Epithelial cell of esophagus (primary cell): ENCODE data around the gene VTI1A.

Experiments
- DNase-seq: peaks from one replicate; pipeline ENCODE4 v3.0.0; 2010; ENCODE audit warnings: low read depth
- H3K4me3 ChIP-seq: 2 replicates; pipeline ENCODE4 v1.5.1; 2011; ENCODE audit warnings: mild to moderate bottlenecking, low read length, control low read depth
- TF ChIP-seq, protein P1 (sequence below): IDR thresholded peaks from 2 replicates; pipeline ENCODE4 v1.5.1; 2011; ENCODE audit warnings: low read depth, mild to moderate bottlenecking, low read length, control low read depth, inconsistent platforms; ENCODE audit not compliant: insufficient read depth; ENCODE audit errors: missing control alignments

VTI1A gene

DNA sequence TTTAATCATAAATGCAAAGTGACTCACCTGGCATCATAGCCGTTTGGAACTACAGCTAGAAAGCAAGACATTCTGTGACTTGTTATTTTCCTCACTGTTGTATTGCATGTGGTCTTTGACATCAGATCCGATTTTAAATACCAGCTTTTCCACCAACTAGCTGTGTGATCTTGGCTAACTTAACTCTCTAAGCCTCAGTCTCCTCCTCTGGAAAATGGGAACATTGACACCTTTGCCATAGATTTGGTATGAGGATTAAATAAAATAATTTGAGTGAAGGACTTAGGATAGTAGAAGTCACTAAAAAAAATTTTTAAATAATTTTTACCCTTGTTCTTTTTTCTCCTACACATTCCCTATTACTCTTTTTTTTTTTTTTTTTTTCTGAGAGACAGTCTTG is 348.1 kb downstream of the VTI1A start:
- TF ChIP-seq, protein P1, sequence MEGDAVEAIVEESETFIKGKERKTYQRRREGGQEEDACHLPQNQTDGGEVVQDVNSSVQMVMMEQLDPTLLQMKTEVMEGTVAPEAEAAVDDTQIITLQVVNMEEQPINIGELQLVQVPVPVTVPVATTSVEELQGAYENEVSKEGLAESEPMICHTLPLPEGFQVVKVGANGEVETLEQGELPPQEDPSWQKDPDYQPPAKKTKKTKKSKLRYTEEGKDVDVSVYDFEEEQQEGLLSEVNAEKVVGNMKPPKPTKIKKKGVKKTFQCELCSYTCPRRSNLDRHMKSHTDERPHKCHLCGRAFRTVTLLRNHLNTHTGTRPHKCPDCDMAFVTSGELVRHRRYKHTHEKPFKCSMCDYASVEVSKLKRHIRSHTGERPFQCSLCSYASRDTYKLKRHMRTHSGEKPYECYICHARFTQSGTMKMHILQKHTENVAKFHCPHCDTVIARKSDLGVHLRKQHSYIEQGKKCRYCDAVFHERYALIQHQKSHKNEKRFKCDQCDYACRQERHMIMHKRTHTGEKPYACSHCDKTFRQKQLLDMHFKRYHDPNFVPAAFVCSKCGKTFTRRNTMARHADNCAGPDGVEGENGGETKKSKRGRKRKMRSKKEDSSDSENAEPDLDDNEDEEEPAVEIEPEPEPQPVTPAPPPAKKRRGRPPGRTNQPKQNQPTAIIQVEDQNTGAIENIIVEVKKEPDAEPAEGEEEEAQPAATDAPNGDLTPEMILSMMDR, result no peak
- no peak overlapping the region for H3K4me3 ChIP-seq
- no peak for DNase-seq

DNA sequence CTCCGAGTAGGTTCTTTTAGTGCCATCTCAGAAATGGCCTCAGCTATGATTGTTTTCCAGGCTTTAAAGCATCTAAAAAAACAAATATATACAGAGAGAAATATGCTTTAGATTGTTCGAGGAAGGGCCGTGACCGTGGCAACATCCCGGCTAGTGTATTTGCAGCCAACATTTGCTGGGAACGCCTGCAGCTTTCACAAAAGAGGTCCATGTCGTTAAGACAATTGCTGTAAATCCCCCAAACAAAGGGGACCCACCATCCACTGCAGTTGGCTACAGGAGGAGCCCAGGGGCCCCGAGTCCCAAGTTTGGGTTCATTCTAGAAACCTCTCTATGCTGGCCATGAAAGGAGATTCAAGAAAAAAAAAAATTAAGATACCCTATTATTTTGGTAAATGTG is 350.2 kb downstream of the VTI1A start:
- DNase-seq, result no peak
- H3K4me3 ChIP-seq, result no peak overlapping the region
- TF ChIP-seq, protein P1, result no peak

DNA sequence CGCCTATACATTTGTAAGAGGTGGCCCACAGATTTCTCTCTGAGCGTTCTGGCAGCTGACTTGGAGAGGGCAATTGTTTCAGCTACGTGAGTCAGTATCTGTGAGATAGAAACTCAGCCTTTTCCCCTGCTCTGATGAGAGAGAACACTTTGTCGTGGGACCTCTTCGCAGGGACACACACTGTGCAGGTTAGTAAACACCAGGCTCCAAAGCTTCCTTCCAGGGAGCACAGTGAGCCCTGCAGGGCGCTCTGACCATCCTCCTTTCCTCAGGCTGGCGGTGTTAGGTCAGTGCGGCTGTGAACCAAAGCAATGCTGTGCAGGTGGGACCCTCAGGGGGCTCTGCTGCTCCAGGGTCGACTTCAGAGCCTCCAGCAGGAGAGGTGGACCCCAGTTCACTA is 350.8 kb downstream of the VTI1A start:
- TF ChIP-seq, protein P1, result no peak
- DNase-seq, result no peak
- no peak overlapping the region for H3K4me3 ChIP-seq

DNA sequence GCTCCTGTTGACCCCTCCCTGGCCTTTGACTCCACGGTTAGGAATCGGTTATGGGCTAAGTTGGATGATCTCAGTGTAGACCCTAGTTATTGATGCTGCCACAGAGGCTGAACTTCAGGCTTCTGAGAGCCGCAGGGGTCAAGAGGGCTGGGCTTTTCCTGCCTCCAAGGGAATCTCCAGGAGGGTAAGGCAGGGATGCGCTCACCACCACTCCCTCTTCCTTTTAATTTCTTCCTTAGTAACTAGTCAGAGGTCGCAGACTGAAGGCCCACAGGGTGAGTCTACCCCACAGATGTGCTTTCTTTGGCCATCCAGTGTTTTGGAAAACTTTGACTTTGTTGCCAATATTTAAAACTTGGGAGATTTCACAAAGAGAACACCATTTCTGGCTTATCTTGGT is 352.0 kb downstream of the VTI1A start:
- no peak for DNase-seq
- H3K4me3 ChIP-seq, result no peak overlapping the region
- TF ChIP-seq, protein P1, result no peak

DNA sequence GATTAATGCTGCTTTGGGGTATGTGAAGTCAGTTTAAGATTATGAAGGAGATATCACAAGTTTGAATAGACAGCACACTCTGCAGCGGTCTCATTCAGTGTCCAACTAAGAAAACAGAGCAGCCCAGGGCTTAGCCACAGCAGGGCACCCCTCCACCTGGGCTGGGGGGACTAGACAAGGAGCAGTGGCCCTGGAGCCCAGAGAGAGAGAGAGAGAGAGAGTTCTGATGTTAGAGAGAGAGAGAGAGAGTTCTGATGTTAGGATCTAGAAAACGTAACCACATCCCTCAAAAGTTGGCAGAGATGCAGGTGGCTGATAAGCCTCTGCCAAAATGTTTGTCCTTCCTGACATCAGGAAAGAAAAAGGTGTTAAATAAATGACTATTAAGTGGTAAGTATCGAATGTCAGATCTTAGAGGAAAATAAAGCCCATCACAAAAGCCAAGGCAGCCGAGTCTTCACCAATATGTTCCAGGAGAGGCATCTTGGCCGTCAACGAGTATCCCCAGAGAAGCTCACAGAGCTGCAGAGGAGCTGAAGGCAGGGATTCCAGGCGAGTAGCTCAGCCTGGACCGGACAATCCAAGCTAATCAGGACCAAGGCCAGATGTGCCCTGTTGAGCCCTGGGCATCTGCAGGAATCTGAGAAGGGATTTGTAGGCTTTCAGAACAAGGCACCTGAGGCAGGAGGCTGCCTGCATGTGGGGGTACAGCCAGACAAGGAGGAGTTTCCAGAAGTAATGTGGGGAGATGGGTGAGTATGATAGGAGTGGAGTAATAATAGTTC is 352.9 kb downstream of the VTI1A start:
- DNase-seq, result no peak
- no peak overlapping the region for H3K4me3 ChIP-seq

DNA sequence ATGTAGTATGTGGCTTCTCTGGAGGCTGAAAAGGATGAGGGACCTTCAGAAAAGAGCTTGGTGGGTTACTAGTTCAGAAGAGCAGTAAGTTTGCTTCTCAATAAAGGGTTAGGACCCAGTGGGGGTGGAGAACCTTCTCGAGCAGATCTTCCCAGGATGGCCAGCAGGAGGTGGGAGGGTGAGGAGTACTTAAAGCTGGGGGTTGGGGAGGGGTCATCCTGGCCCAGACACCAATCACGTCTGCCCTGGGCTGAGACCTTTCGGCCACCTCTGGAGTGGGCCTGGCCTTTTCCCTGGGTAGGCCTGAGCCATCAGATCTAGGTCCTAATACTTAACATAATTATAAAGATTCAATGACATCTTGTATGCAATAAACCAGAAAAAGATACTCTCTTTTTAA is 354.0 kb downstream of the VTI1A start:
- no peak for DNase-seq
- H3K4me3 ChIP-seq, result no peak overlapping the region
- TF ChIP-seq, protein P1, result no peak

More for the DNA sequence above, 352.9 kb downstream of the VTI1A start:
- TF ChIP-seq, protein P1, result no peak

DNA sequence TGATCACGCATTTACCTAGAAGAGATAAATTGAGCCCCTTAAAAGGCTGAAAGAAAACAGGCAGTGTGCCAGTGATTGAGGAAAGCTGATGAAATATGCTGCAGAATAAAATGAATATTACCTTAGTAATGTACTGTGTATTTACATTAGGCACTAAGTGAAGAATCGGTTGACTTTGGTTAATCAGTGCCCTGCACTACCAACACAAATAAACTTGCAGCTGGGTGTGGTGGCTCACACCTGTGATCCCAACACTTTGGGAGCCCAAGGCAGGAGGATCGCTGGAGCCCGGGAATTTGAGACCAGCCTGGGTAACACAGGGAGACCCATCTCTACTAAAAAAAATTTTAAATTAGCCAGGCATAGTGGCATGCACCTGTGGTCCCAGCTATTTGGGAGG is 354.7 kb downstream of the VTI1A start:
- H3K4me3 ChIP-seq, result no peak overlapping the region
- no peak for DNase-seq
- TF ChIP-seq, protein P1, result no peak
